Motor neuron (in vitro differentiated cells): ENCODE results near the gene PCDH8. TPM values are rescaled to one million over a fixed set of nuclear protein-coding genes. Genes with fewer than 3 reads are reported as not detected.

Source experiments
- ATAC-seq, 8 experiments: fragments of 200-7000 bp; cut with Tn5 transposase; replicated peaks in 6 of 8; 2 replicates each; pipeline ENCODE4 v1.8.0; 2021; ENCODE audit warnings: mild to moderate bottlenecking in 8 of 8, moderate library complexity in 8 of 8
- H3K27ac ChIP-seq, 2 donors: fragments of 250-450 bp; sonication (Bioruptor Pico); 2 replicates each; pipeline ENCODE4 v1.9.0; 2021; ENCODE audit warnings: antibody characterized with exemption in 2 of 2, mild to moderate bottlenecking in 2 of 2, moderate library complexity in 1 of 2
- H3K4me1 ChIP-seq, 2 donors: fragments of 250-450 bp; sonication (Bioruptor Pico); replicated peaks in 1 of 2; 2 replicates each; pipeline ENCODE4 v1.6.1; 2021; ENCODE audit warnings: antibody characterized with exemption in 2 of 2, mild to moderate bottlenecking in 2 of 2, moderate library complexity in 1 of 2
- H3K4me3 ChIP-seq, 5 donors: fragments of 250-450 bp; sonication (Bioruptor Pico); 2 replicates each; pipeline ENCODE4 v1.9.0; 2021; ENCODE audit warnings: antibody characterized with exemption in 5 of 5, mild to moderate bottlenecking in 5 of 5, moderate library complexity in 4 of 5
- WGBS, 10 experiments: fragments of 450-650 bp; shearing (Covaris generic); methylation state at CpG; one replicate each; pipeline ENCODE4 v1.0.0; 2022; 5-methylcytosine and 5-hydroxymethylcytosine counted together
- in situ Hi-C, 9 experiments: fragments of 400-800 bp; cut with MboI; loops; one replicate each; pipeline ENCODE4 v1.15.0; 2021; ENCODE audit warnings: low sequenced_read_pairs in 9 of 9, low pct_unique_long_range_greater_than_20kb in 2 of 9; ENCODE audit not compliant: unreplicated experiment in 9 of 9
- total RNA-seq, 8 experiments: library from RNA; unstranded; fragments of 300-600 nt; gene quantifications; 2 replicates each; pipeline versions ENCODE4 v1.2.3 to v1.2.4, GENCODE V29; 2022

The PCDH8 gene
- total RNA-seq, 8 experiments from 2014 or later: 0.14 to 99.5 (median 27.3) TPM; not detected in 2

DNA sequence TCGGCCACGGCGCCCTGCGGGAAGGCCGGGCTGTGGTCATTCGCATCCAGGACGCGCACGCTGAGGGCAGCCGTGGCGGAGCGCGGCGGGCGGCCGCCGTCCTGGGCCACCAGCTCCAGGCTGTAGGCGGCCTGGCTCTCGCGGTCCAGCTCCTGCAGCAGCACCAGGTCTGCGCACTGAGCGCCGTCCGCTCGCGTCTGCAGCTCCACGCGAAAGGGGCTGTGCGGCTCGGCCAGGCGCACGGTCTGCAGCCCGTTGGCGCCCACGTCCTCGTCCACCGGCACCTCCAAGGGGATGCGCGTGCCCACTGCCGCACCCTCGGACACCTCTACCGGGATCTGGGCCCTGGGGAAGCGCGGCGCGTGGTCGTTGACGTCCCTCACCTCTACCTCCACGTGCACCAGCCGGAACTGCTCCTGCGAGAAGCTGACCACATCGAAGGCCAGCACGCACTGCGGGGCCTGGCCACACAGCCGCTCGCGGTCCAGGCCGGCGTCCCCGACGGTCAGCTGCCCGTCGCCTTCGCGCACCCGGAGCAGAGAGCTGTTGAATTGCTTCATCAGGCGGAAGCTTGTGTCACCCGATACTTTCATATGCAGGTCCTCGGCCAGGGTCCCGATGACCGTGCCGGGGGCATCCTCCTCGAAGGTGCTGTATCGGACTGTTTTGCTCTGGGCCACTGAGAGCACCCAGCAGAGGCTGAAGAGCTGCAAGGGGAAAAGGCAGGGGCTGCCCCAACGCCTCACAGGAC lies 583 bp downstream of the PCDH8 start:
- H3K4me1 ChIP-seq: peaks cover 26% of the 10 kb centered on the region in 2 donors
- peak overlapping the region; percentile 40 to 52 (median 48) for H3K4me3 ChIP-seq
- 5% methylated on average over 8 to 18 of the region's 75 CpGs; no CpG with 5 or more reads in 8 of the 10 experiments for WGBS, 10 experiments
- H3K27ac ChIP-seq: peak overlapping the region; percentile 37 to 43
- in situ Hi-C loops: loop anchor here in 2 of 9 experiments (25.0 kb wide), 2 partner anchors 186 to 339 kb away; partner anchors contain the start of gene SUGT1 (in 1 of the 2)
- peak in 5 of 8 experiments; percentile 13 to 24 (median 22) for ATAC-seq

DNA sequence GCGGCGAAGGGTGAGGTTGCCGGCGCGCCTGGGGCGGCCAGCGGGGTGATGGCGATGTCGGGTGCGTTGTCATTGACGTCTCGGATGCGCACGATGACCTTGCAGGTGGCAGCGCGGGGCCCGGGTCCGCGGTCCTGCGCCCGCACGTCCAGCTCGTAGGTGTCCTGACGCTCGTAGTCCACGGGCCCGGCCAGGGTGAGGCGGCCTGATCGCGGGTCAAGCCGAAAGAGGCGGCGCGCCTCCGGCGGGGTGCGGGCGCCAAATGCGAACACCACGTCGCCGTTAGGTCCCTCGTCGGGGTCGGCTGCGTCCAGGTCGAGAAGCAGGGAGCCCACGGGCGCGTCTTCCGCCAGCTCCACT lies 1.1 kb downstream of the PCDH8 start:
- peak in 1 of 8 experiments; percentile 2 for ATAC-seq
- H3K4me1 ChIP-seq: peaks cover 21 to 25% of the 10 kb centered on the region in 2 donors
- no peak overlapping the region for H3K27ac ChIP-seq
- WGBS, 10 experiments: 0 to 20% methylated on average over 3 to 8 of the region's 51 CpGs; no CpG with 5 or more reads in 8 of the 10 experiments
- H3K4me3 ChIP-seq: peak overlapping the region; percentile 40 to 52 (median 48)
- in situ Hi-C loops: loop anchor here in 2 of 9 experiments (25.0 kb wide), 2 partner anchors 185 to 340 kb away; partner anchors contain the start of gene SUGT1 (in 1 of the 2)

DNA sequence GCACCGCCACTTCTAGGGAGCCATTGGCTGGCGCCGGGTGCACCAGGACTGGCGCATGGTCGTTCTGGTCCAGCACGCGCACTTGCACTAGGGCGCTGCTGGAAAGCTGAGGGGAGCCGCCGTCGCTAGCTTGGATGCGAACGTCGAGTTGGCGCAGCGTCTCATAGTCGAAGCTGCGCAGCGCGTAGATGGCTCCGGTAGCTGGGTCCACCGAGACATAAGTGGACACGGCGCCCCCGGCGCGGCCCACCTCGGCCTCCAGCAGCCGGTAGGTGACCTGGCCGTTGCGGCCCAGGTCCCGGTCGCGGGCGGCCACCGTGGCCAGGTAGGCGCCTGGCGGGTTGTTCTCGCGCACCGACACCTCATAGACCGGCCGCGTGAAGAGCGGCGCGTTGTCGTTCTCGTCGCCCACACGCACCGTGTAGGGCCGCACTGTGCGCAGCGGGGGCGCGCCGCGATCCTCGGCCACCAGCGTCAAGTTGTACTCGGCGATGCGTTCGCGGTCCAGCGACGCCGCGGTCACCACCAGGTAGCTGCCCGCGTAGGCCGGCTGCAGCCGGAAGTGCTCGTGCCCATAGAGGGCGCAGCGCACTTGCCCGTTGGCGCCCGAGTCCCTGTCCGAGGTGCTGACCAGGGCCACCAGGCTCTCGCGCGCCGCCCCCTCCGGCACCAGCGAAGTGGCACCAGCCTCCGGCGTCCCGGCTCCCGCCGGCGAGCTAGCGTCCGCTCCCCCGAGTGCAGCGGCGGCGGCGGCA lies 1.7 kb downstream of the PCDH8 start:
- ATAC-seq: peak in 5 of 8 experiments; percentile 3 to 27 (median 17)
- H3K4me1 ChIP-seq: peaks cover 16 to 19% of the 10 kb centered on the region in 2 donors
- peak overlapping the region; percentile 40 to 52 (median 48) for H3K4me3 ChIP-seq
- in situ Hi-C loops: loop anchor here in 2 of 9 experiments (25.0 kb wide), 2 partner anchors 184 to 341 kb away; partner anchors contain the start of gene SUGT1 (in 1 of the 2)
- WGBS, 10 experiments: 0 to 40% (median 10%) methylated on average over 2 to 13 of the region's 100 CpGs; no CpG with 5 or more reads in 4 of the 10 experiments
- H3K27ac ChIP-seq: no peak overlapping the region

DNA sequence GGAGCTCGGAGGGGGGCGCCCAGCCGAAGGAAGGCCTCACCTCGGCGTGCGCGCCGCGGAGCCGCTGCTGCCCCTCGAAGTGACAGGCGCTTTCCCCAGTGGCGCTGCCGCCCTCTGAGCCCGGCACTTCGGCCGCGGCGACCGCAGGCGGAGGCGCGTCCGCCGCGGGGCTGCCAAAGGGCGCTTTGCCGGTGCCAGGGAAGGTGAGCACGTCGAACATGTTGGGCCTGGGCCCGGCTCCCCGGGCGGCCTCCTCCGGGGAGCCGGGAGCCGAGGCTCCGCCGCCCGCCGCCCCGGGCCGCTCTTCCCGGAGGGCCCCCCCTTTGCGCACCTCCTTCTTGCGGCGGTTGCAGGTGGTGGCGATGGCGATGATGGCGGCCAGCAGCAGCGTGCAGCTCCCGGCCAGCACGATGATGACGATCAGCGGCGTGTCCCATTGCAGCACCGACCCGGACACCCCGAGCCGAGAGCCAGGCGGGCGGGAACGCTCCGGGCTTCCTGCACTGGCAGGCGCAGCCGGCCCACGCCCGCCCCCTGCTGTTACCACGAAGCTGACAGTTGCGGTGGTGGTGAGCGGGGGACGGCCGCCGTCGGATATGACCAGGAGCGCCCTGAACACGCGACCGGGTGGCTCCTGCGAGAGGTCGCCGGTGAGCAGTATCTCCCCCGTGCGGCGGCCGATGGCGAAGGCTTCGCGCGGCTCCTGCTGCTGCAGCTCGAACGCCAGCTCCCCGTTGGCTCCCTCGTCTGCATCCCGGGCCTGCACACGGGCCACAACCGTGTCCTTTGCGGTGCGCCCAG lies 2.5 kb downstream of the PCDH8 start:
- in situ Hi-C loops: loop anchor here in 2 of 9 experiments (25.0 kb wide), 2 partner anchors 184 to 341 kb away; partner anchors contain the start of gene SUGT1 (in 1 of the 2)
- Histone ChIP-seq H3K27ac (no peak overlapping the region), H3K4me1 (peaks cover 16 to 18% of the 10 kb centered on the region in 2 donors), H3K4me3 (peak overlapping the region; percentile 40 to 52 (median 48))
- WGBS, 10 experiments: 0 to 4% methylated on average over 1 to 14 of the region's 98 CpGs; no CpG with 5 or more reads in 8 of the 10 experiments
- peak in 7 of 8 experiments; percentile 2 to 51 (median 30) for ATAC-seq

DNA sequence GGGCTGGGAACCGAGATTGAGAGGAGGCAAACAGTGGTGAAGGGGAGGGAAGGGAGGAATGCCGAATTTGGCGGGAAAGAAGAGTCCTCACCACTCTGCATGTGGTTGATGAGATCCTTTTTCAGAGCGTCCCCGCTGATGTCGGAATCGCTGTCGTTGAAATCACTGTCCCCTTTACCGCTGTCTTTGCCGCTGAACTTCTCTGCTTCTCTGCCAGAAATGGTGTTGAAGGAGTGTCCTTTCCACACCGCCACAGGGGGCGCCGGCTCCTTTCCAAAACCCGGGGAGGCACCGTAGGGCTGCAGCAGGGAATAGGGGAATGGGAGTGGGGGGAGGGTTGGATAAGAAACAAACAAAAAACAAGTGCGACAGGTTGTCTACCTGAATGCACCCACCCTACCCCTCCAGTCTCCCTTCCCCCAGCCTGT lies 3.1 kb downstream of the PCDH8 start:
- in situ Hi-C loops: loop anchor here in 2 of 9 experiments (25.0 kb wide), 2 partner anchors 183 to 342 kb away; partner anchors contain the start of gene SUGT1 (in 1 of the 2)
- H3K4me3 ChIP-seq: peak overlapping the region; percentile 40 to 52 (median 48)
- no peak overlapping the region for H3K27ac ChIP-seq
- WGBS, 10 experiments: 0 to 54% (median 0%) methylated on average over 1 to 10 of the region's 16 CpGs; no CpG with 5 or more reads in 5 of the 10 experiments
- no peak for ATAC-seq
- peaks cover 14 to 18% of the 10 kb centered on the region in 2 donors for H3K4me1 ChIP-seq

DNA sequence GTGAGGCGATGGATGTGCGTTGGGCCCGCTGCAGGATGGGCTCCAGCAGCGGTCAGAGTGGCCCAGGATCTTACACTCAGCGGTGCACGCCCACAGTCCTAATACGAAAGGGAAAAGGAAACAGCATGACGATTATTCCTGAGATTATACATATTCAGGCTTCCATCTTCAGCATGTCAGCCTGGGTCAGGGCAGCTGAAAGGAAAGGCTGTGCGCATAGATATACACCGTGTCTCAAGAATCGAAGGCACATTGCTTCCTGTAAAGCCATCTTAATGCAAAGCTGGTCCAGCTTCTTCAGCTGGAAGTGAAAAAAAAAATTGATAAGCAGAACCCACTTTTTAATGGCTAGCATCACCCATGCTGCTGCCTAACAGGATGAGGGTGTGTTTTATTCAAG lies 3.6 kb downstream of the PCDH8 start:
- H3K4me1 ChIP-seq: peaks cover 9 to 14% of the 10 kb centered on the region in 2 donors
- 45 to 85% (median 74%) methylated on average over 2 to 10 of the region's 11 CpGs; no CpG with 5 or more reads in 2 of the 10 experiments for WGBS, 10 experiments
- ATAC-seq: no peak
- no peak overlapping the region for H3K27ac ChIP-seq
- H3K4me3 ChIP-seq: peak overlapping the region in 4 of 5 donors; percentile 40 to 52 (median 50)
- in situ Hi-C loops: loop anchor here in 2 of 9 experiments (25.0 kb wide), 2 partner anchors 183 to 342 kb away; partner anchors contain the start of gene SUGT1 (in 1 of the 2)

DNA sequence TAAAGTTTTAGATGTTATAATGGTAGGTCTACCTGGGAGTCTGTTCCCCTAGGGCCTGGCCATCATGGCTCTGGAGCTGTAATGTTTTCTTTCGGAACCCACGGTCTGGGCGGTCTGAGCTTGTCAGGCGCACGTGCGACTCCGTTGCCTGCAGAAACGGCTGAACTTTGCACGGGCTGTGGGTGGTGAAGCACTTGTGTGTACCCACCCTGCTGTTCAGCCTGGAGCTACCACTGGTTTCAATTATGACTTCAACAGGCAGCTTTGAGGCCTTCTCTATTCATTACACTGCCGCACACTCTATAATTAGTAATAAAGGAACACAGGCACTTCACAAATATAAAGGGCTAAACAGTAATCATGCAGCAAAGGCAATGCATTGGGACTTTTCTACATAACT lies 6.0 kb downstream of the PCDH8 start:
- H3K27ac ChIP-seq: no peak overlapping the region
- H3K4me1 ChIP-seq: peaks cover 0 to 14% of the 10 kb centered on the region in 2 donors
- in situ Hi-C loops: loop anchor here in 2 of 9 experiments (25.0 kb wide), 2 partner anchors 180 to 345 kb away; partner anchors contain the start of gene SUGT1 (in 1 of the 2)
- ATAC-seq: peak in 1 of 8 experiments; percentile 73
- WGBS, 10 experiments: 0 to 84% (median 63%) methylated on average over 1 to 6 of the region's 10 CpGs; no CpG with 5 or more reads in 2 of the 10 experiments
- H3K4me3 ChIP-seq: no peak overlapping the region

DNA sequence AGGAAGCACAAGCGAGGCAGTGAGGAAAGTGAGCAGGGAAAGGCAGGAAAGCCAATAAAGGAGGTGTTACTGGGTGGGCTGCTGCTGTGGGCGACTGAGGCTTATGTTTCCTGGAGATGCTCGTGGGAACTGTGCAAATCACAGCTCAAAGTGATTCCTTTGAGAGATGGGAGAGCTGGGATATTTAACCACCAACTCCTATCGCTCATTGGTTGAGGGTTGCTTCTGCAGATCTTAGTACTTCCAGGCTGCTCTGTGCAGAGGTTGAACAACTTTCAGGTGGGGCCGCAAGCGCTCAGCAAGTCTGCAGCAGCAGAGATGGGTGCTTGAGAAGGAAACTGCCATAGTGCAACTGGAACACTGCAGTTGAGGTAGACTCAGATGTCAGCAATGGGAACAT lies 8.4 kb downstream of the PCDH8 start:
- H3K4me1 ChIP-seq: peaks cover 0 to 16% of the 10 kb centered on the region in 2 donors
- no peak overlapping the region for H3K4me3 ChIP-seq
- ATAC-seq: no peak
- in situ Hi-C loops: loop anchor here in 2 of 9 experiments (25.0 kb wide), 2 partner anchors 178 to 347 kb away; partner anchors contain the start of gene SUGT1 (in 1 of the 2)
- no peak overlapping the region for H3K27ac ChIP-seq
- 0 to 100% (median 92%) methylated on average over 2 to 6 of the region's 6 CpGs; no CpG with 5 or more reads in 3 of the 10 experiments for WGBS, 10 experiments

DNA sequence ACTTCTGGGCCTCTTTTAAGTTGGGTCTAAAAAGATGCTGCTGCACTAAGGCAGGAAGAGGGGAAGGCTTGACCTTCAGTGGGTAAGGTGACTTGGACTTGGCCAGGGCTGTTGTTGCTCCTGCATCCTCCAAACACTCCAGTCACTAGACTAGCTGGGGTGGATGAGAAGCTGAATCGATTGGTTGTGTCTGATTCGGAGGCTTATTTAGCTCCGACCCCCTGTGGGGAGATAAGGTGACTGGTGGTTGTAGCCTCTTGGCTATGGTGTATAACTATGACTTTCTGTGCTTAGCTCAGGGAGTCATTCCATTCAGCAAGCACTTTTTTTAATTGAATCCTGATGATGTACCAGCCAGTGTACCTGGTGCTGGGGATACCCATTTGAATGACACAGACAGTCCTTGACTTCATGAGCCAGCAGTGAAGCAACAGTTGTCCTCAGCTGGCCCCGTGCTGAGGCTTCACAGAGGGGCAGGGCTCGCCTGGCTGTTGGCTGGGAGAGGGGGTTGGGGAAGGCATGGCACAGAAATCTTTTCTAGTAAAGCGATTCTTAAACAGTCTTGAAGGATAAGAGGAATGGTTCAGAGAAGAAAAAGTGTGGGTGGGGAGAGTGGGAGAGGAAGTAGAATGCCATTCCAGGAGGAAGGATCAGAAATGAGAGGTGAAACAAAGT lies 9.9 kb downstream of the PCDH8 start:
- Histone ChIP-seq H3K27ac (no peak overlapping the region), H3K4me1 (peaks cover 6 to 22% of the 10 kb centered on the region in 2 donors), H3K4me3 (no peak overlapping the region)
- WGBS, 10 experiments: 0 to 83% (median 50%) methylated on average over 1 to 5 of the region's 6 CpGs; no CpG with 5 or more reads in 1 of the 10 experiments
- ATAC-seq: no peak
- in situ Hi-C loops: loop anchor here in 2 of 9 experiments (25.0 kb wide), 2 partner anchors 176 to 349 kb away; partner anchors contain the start of gene SUGT1 (in 1 of the 2)

DNA sequence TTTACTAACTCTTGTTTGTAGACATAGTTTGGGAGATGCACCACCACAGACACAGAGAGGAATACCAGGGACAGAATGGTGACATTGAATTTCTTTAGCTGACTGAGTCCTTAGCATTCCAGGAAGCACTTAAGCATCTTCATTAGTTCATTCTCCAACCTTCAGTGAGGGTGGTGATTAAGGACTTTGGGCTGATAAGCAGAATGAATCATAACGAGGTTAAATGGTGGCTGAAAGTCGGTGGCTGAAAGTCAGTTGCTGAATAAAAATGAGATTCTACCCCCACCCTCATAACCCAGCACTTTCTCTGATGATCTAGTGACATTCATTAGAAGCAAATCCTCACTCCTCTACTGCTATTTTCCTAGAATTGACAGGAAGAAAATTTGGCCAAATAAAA lies 10.6 kb downstream of the PCDH8 start:
- in situ Hi-C loops: loop anchor here in 2 of 9 experiments (25.0 kb wide), 2 partner anchors 176 to 349 kb away; partner anchors contain the start of gene SUGT1 (in 1 of the 2)
- 0 to 47% (median 18%) methylated on average over 1 to 2 of the region's 2 CpGs; no CpG with 5 or more reads in 4 of the 10 experiments for WGBS, 10 experiments

More for the DNA sequence above, 10.6 kb downstream of the PCDH8 start:
- H3K4me1 ChIP-seq: peaks cover 10 to 27% of the 10 kb centered on the region in 2 donors
- peak in 2 of 8 experiments; percentile 9 to 21 for ATAC-seq
- H3K27ac ChIP-seq: no peak overlapping the region
- H3K4me3 ChIP-seq: no peak overlapping the region
